ENCODE results near the gene SPATA18.

DNA sequence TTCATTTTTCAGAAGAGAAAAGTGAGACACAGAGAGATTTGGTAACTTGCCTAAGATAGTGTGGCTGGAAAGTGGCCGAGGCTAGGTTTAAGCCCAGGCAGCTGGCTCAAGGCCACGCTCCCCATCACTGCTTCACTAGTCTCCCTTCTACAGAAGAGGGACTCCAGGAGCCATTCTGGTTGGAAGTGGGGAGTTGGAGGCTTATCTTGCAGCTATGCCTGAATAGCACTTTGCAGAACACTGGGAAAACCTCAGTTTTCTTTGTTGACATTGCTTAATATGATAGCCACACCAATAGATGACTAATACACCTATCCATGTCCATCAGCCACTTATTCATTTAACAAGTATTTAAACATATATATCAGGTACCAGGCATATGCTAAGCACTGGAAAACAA, 49.5 kb upstream of the SPATA18 start:
- TF ChIP-seq POLR2A (IDR thresholded peaks at IDR 0.05) = no peak
- TF ChIP-seq, protein P1, sequence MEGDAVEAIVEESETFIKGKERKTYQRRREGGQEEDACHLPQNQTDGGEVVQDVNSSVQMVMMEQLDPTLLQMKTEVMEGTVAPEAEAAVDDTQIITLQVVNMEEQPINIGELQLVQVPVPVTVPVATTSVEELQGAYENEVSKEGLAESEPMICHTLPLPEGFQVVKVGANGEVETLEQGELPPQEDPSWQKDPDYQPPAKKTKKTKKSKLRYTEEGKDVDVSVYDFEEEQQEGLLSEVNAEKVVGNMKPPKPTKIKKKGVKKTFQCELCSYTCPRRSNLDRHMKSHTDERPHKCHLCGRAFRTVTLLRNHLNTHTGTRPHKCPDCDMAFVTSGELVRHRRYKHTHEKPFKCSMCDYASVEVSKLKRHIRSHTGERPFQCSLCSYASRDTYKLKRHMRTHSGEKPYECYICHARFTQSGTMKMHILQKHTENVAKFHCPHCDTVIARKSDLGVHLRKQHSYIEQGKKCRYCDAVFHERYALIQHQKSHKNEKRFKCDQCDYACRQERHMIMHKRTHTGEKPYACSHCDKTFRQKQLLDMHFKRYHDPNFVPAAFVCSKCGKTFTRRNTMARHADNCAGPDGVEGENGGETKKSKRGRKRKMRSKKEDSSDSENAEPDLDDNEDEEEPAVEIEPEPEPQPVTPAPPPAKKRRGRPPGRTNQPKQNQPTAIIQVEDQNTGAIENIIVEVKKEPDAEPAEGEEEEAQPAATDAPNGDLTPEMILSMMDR (IDR thresholded peaks at IDR 0.05 in 8 of 11, conservative IDR thresholded peaks at IDR 0.05 in 3 of 11) = no peak
- TF ChIP-seq POLR2AphosphoS5 (IDR thresholded peaks at IDR 0.05) = no peak

Measured in spleen (tissue), 7 donors.